ENCODE measurements around the gene SYNE1.

Gene SYNE1

DNA sequence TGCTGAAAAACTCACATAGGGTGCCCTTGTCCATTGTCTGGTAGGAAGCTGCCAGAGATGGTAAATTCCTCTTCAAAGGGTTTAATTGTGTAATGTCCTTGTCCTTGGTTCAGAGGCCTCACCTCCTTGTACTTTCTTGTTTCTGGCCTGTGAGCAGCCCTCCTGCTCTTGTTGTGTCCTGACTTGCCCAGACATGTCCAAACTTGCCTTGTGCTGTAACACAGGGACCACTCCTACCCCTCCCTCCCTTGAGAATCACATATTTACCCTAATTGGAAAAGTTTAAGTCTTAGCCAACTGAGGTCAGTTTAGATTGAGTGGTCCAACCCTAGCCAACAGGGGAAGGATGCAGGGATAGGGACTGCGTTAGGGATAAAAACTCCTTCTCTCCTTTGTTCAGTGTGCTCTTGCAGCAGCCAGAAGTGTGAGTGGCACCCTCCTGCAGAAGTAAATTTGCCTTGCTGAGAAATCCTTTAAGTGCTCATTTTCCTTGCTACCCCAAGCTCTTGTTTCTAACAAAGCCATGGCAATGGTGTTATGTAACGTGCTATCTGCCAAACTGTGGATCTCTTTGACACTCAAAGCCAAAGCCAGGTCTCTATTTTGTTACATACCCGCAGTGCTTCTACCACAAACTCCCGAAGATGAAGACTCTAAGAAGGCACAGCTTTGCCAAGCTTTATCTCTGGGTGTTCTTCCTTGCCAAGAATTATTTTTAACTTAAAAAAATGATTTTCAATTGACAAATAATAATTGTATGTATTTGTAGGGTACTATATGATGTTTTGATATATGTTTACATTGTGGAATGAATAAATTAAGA, 415.1 kb downstream of the SYNE1 start:
- TF ChIP-seq, protein P1, sequence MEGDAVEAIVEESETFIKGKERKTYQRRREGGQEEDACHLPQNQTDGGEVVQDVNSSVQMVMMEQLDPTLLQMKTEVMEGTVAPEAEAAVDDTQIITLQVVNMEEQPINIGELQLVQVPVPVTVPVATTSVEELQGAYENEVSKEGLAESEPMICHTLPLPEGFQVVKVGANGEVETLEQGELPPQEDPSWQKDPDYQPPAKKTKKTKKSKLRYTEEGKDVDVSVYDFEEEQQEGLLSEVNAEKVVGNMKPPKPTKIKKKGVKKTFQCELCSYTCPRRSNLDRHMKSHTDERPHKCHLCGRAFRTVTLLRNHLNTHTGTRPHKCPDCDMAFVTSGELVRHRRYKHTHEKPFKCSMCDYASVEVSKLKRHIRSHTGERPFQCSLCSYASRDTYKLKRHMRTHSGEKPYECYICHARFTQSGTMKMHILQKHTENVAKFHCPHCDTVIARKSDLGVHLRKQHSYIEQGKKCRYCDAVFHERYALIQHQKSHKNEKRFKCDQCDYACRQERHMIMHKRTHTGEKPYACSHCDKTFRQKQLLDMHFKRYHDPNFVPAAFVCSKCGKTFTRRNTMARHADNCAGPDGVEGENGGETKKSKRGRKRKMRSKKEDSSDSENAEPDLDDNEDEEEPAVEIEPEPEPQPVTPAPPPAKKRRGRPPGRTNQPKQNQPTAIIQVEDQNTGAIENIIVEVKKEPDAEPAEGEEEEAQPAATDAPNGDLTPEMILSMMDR (IDR thresholded peaks at IDR 0.05; ENCODE audit: low read depth, low read length), result no peak
- DNase-seq (ENCODE audit: low read depth in 2 of 2), result no peak
- H3K4me3 ChIP-seq (replicated peaks in 1 of 2; ENCODE audit: low read depth in 2 of 2, low read length in 2 of 2), result no peak overlapping the region

DNA sequence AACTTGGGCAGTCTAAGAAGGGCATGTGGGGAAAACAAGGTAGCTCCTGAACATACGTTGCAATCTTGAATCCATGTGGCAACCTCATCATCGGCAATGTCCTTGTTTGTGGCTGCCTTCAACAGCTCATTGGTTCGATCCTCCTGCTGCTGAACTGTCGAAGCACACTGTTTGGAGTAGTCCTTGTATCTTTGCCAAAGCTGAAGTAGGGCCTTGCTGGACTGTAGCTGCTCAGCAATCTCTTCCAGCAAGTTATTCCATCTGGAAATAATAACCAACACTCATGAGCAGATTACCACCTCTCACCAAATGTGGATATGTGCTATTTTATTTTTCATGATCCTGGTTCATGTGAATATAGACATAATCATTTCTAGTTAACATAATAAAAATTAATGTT, 416.4 kb downstream of the SYNE1 start:
- DNase-seq (ENCODE audit: low read depth in 2 of 2), result no peak
- TF ChIP-seq, protein P1 (IDR thresholded peaks at IDR 0.05; ENCODE audit: low read depth, low read length), result no peak
- no peak overlapping the region for H3K4me3 ChIP-seq (replicated peaks in 1 of 2; ENCODE audit: low read depth in 2 of 2, low read length in 2 of 2)

DNA sequence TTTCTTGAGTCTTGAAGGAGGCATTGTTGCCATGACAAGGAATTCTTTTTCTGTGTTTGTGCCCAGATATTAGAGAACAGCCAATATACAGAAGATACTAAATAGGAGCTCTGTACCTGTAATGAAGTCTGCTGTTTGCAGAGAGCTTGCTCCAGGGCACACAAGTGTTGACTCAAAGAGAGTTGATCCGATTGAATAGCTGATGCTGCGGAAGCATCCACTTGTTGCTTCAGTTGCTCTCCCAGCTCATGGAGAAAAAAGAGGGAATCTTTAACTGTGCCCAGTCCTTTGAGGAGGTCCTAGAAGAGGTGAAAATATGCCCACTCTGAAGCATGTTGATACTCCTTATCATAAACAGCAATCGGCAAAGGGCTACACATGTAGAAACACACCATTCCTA, 418.3 kb downstream of the SYNE1 start:
- TF ChIP-seq, protein P1 (IDR thresholded peaks at IDR 0.05; ENCODE audit: low read depth, low read length), result no peak
- no peak for DNase-seq (ENCODE audit: low read depth in 2 of 2)

DNA sequence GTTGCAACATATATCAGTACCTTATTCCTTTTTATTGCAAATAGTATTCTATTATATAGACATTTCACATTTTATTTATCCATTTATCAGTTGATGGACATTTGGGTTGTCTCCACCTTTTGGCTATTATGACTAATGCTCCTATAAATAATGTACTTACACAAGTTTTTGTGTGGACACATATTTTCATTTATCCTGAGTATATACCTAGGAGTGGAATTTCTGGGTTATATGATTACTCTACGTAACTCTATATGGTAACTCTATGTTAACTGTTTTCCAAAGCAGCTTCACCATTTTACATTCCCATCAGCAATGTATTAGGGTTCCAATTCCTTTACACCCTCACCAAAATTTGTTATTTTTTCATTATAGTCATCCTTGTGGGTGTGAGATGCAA, 424.7 kb downstream of the SYNE1 start:
- DNase-seq (ENCODE audit: low read depth in 2 of 2), result no peak
- no peak overlapping the region for H3K4me3 ChIP-seq (replicated peaks in 1 of 2; ENCODE audit: low read depth in 2 of 2, low read length in 2 of 2)
- TF ChIP-seq, protein P1 (IDR thresholded peaks at IDR 0.05; ENCODE audit: low read depth, low read length), result no peak

More for the DNA sequence above, 418.3 kb downstream of the SYNE1 start:
- no peak overlapping the region for H3K4me3 ChIP-seq (replicated peaks in 1 of 2; ENCODE audit: low read depth in 2 of 2, low read length in 2 of 2)

DNA sequence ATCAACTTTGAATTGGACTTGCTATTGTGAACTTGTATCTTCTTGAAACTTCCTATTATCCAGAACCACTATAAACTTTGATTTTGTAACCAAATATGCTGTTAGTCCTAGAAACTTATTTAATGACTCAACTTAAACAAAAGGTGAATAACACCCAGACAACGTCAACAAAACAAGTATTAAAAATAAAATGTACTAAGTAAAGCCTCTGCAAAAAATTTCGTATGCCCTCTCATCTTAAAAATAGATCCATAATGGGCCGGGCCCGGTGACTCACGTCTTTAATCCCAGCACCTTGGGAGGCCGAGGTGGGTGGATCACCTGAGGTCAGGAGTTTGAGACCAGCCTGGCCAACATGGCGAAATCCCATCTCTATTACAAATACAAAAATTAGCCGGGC, 428.0 kb downstream of the SYNE1 start:
- TF ChIP-seq, protein P1 (IDR thresholded peaks at IDR 0.05; ENCODE audit: low read depth, low read length), result no peak
- DNase-seq (ENCODE audit: low read depth in 2 of 2), result no peak
- no peak overlapping the region for H3K4me3 ChIP-seq (replicated peaks in 1 of 2; ENCODE audit: low read depth in 2 of 2, low read length in 2 of 2)

DNA sequence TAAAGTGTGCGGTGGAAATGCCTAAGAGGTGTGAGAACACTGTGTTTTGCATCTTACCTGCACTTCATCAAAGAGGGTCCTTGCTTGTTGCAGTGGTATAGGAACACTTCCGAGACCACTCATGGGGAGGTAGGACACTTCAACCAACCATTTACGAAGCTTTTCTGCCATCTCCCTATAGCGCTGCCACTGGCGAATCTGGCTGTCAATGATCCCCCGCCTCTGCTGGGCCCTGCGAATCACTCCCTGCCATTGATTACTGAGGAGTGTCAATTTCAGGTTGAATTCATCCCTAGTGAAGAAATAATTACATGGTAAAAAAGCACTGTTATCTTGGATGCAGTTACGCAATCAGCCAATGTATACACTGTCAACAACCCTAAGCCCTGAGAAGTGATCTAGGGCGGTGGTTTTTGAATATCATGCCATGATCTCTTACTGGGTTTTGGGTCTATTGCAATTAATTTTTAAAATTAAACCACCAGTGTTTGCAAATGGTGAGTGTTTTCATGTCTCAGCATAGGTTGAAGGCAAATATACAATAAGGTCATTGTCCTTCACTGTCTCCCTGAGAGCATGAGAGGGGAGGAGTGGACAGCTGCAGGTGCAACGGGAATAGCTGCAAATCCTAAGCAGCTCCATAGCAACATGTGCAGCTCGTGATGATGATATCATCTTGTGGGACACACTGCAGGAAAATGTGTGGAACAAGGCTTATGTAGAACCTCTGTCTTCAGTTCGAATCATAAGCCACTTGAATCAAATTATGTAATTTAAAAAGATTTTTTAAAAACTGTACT, 429.0 kb downstream of the SYNE1 start:
- TF ChIP-seq, protein P1 (IDR thresholded peaks at IDR 0.05; ENCODE audit: low read depth, low read length), result no peak
- no peak for DNase-seq (ENCODE audit: low read depth in 2 of 2)
- H3K4me3 ChIP-seq (replicated peaks in 1 of 2; ENCODE audit: low read depth in 2 of 2, low read length in 2 of 2), result no peak overlapping the region
